IMR-90 (cell line): Measurements from ENCODE around the gene TAP2. TPM values are rescaled to one million over a fixed set of nuclear protein-coding genes. Genes with fewer than 3 reads are reported as not detected.

ENCODE experiments used
- ATAC-seq: fragments of 200-7000 bp; cut with Tn5 transposase; 2 replicates; pipeline ENCODE4 v1.9.1; 2020; ENCODE audit warnings: low read depth, mild to moderate bottlenecking, moderate library complexity
- BruUV-seq: library from RNA; stranded (reverse); fragments of 400-500 nt; replicated peaks from 2 replicates; lab custom pipeline; 2021; lab: Mats Ljungman, UMichigan
- CTCF ChIA-PET: fragments of 300-600 bp; formaldehyde crosslinking; extraction: SDS; loops from one replicate; lab custom pipeline; 2021; ENCODE audit warnings: antibody characterized with exemption; lab: Yijun Ruan, JAX
- POLR2A ChIA-PET: fragments of 300-600 bp; sonication (Branson Sonifier 250); formaldehyde crosslinking; loops from one replicate; lab custom pipeline; 2022; ENCODE audit warnings: antibody characterized with exemption; ENCODE audit not compliant: unreplicated experiment; lab: Charles Lee
- DNase-seq: peaks from one replicate; pipeline ENCODE4 v3.0.0; 2013
- H2AFZ ChIP-seq: replicated peaks from 2 replicates; pipeline ENCODE3; 2013; ENCODE audit warnings: low read length, mild to moderate bottlenecking; ENCODE audit not compliant: poor library complexity
- H2AK5ac ChIP-seq: 2 replicates; pipeline ENCODE4 v1.6.1; 2013; ENCODE audit warnings: low read depth, low read length, inconsistent platforms
- H2AK9ac ChIP-seq: replicated peaks from 2 replicates; pipeline ENCODE3; 2013; ENCODE audit warnings: mild to moderate bottlenecking, low read depth, low read length, moderate library complexity; ENCODE audit not compliant: poor library complexity
- H2BK120ac ChIP-seq: 2 replicates; pipeline ENCODE4 v1.6.1; 2013; ENCODE audit warnings: low read depth, low read length, inconsistent platforms
- H2BK15ac ChIP-seq: 3 replicates; pipeline ENCODE4 v1.6.1; 2013; ENCODE audit warnings: low read depth, low read length, inconsistent platforms
- H2BK20ac ChIP-seq: 2 replicates; pipeline ENCODE4 v1.6.1; 2013; ENCODE audit warnings: low read depth, mild to moderate bottlenecking, inconsistent platforms, low read length, moderate library complexity
- H2BK5ac ChIP-seq: 2 replicates; pipeline ENCODE4 v1.6.1; 2013; ENCODE audit warnings: mild to moderate bottlenecking, low read depth, low read length, inconsistent platforms; ENCODE audit not compliant: poor library complexity, severe bottlenecking
- H3K14ac ChIP-seq: replicated peaks from 2 replicates; pipeline ENCODE4 v1.6.1; 2013; ENCODE audit warnings: low read depth, low read length, inconsistent platforms
- H3K18ac ChIP-seq: 2 replicates; pipeline ENCODE4 v1.6.1; 2013; ENCODE audit warnings: low read depth, low read length, control low read depth
- H3K23ac ChIP-seq: 2 replicates; pipeline ENCODE4 v1.6.1; 2013; ENCODE audit warnings: low read depth, low read length, inconsistent platforms
- H3K27ac ChIP-seq: 2 replicates; pipeline ENCODE4 v1.5.1; 2013; ENCODE audit warnings: mild to moderate bottlenecking, control low read depth, low read length; ENCODE audit not compliant: insufficient read depth
- H3K27me3 ChIP-seq: 2 replicates; pipeline ENCODE4 v1.6.1; 2013; ENCODE audit warnings: low read length; ENCODE audit not compliant: control insufficient read depth, insufficient read depth
- H3K36me3 ChIP-seq: 2 replicates; pipeline ENCODE4 v1.6.1; 2013; ENCODE audit warnings: low read length, mixed read lengths; ENCODE audit not compliant: control insufficient read depth, insufficient read depth
- H3K4ac ChIP-seq: 2 replicates; pipeline ENCODE4 v1.6.1; 2013; ENCODE audit warnings: low read depth, low read length, inconsistent platforms
- H3K4me1 ChIP-seq: 2 replicates; pipeline ENCODE4 v1.6.1; 2013; ENCODE audit warnings: low read length, mixed read lengths; ENCODE audit not compliant: control insufficient read depth, insufficient read depth
- H3K4me2 ChIP-seq: 2 replicates; pipeline ENCODE4 v1.6.1; 2013; ENCODE audit warnings: low read depth, mild to moderate bottlenecking, control low read depth, low read length, moderate library complexity
- H3K4me3 ChIP-seq: 2 replicates; pipeline ENCODE4 v1.5.1; 2013; ENCODE audit warnings: low read depth, mild to moderate bottlenecking, control low read depth, low read length, moderate library complexity; ENCODE audit not compliant: insufficient read depth
- H3K56ac ChIP-seq: 2 replicates; pipeline ENCODE4 v1.6.1; 2013; ENCODE audit warnings: low read length, inconsistent platforms; ENCODE audit not compliant: insufficient read depth; ENCODE audit errors: extremely low read depth
- H3K79me1 ChIP-seq, 2 experiments: 2 replicates each; pipeline ENCODE4 v1.6.1; 2013; ENCODE audit warnings: low read length in 2 of 2, inconsistent platforms in 1 of 2, low read depth in 1 of 2
- H3K9ac ChIP-seq: 2 replicates; pipeline ENCODE4 v1.6.1; 2013; ENCODE audit warnings: low read depth, low read length, control low read depth
- H3K9me1 ChIP-seq: 2 replicates; pipeline ENCODE4 v1.6.1; 2013; ENCODE audit warnings: low read length, inconsistent platforms; ENCODE audit not compliant: insufficient read depth
- H3K9me3 ChIP-seq: 2 replicates; pipeline ENCODE4 v1.6.1; 2013; ENCODE audit warnings: low read length; ENCODE audit not compliant: control insufficient read depth, insufficient read depth
- H4K20me1 ChIP-seq: 2 replicates; pipeline ENCODE4 v1.6.1; 2013; ENCODE audit warnings: low read length, inconsistent platforms; ENCODE audit not compliant: insufficient read depth
- H4K5ac ChIP-seq: 2 replicates; pipeline ENCODE4 v1.6.1; 2013; ENCODE audit warnings: mild to moderate bottlenecking, low read depth, low read length, control low read depth
- H4K8ac ChIP-seq, 2 experiments: 2 replicates each; pipeline ENCODE4 v1.6.1; 2013; ENCODE audit warnings: low read depth in 2 of 2, low read length in 2 of 2, control low read depth in 1 of 2, inconsistent platforms in 1 of 2
- H4K91ac ChIP-seq: 2 replicates; pipeline ENCODE4 v1.6.1; 2013; ENCODE audit warnings: low read depth, low read length, inconsistent platforms; ENCODE audit not compliant: insufficient read depth
- BHLHE40 ChIP-seq: fragments of 150-350 bp; IDR thresholded peaks from 2 replicates; pipeline ENCODE4 v1.6.1; 2016; ENCODE audit warnings: mild to moderate bottlenecking, low read depth, low read length
- CEBPB ChIP-seq: IDR thresholded peaks from 2 replicates; pipeline ENCODE4 v1.6.1; 2012; ENCODE audit warnings: low read depth, low read length, improper control_type of control experiment
- CHD1 ChIP-seq: IDR thresholded peaks from 2 replicates; pipeline ENCODE4 v1.6.1; 2012; ENCODE audit warnings: low read depth, low read length, improper control_type of control experiment
- CTCF ChIP-seq: conservative IDR thresholded peaks from 2 replicates; pipeline ENCODE4 v1.5.1; 2012; ENCODE audit warnings: mild to moderate bottlenecking, low read depth, low read length, improper control_type of control experiment
- ELK1 ChIP-seq: fragments of 150-350 bp; IDR thresholded peaks from 2 replicates; pipeline ENCODE4 v1.6.1; 2016; ENCODE audit warnings: low read depth, mild to moderate bottlenecking, low read length, moderate library complexity, borderline replicate concordance
- FOS ChIP-seq: fragments of 150-350 bp; IDR thresholded peaks from 2 replicates; pipeline ENCODE4 v1.6.1; 2016; ENCODE audit warnings: low read depth, low read length
- MAFK ChIP-seq: IDR thresholded peaks from 2 replicates; pipeline ENCODE4 v1.6.1; 2012; ENCODE audit warnings: low read depth, low read length, improper control_type of control experiment
- MAZ ChIP-seq: IDR thresholded peaks from 2 replicates; pipeline ENCODE4 v1.6.1; 2012; ENCODE audit warnings: low read depth, mild to moderate bottlenecking, low read length, improper control_type of control experiment, moderate library complexity, borderline replicate concordance
- MXI1 ChIP-seq: IDR thresholded peaks from 2 replicates; pipeline ENCODE4 v1.6.1; 2012; ENCODE audit warnings: low read depth, mild to moderate bottlenecking, low read length, moderate library complexity, borderline replicate concordance
- POLR2A ChIP-seq: IDR thresholded peaks from 2 replicates; pipeline ENCODE4 v1.6.1; 2012; ENCODE audit warnings: mild to moderate bottlenecking, low read depth, low read length
- RAD21 ChIP-seq: IDR thresholded peaks from 2 replicates; pipeline ENCODE4 v1.6.1; 2012; ENCODE audit warnings: low read length, improper control_type of control experiment
- RCOR1 ChIP-seq: IDR thresholded peaks from 2 replicates; pipeline ENCODE4 v1.6.1; 2012; ENCODE audit warnings: mild to moderate bottlenecking, low read length, improper control_type of control experiment; ENCODE audit not compliant: insufficient replicate concordance
- RFX5 ChIP-seq: IDR thresholded peaks from 2 replicates; pipeline ENCODE4 v1.8.0; 2012; ENCODE audit warnings: low read depth, mild to moderate bottlenecking, low read length, moderate library complexity
- SMC3 ChIP-seq: fragments of 150-350 bp; IDR thresholded peaks from 2 replicates; pipeline ENCODE4 v1.6.1; 2016; ENCODE audit warnings: low read depth, mild to moderate bottlenecking, antibody characterized with exemption, low read length, moderate library complexity
- USF2 ChIP-seq: fragments of 150-350 bp; IDR thresholded peaks from 2 replicates; pipeline ENCODE4 v1.6.1; 2017; ENCODE audit warnings: mild to moderate bottlenecking, antibody characterized with exemption, low read length, low read depth
- WGBS, 2 experiments: methylation state at CpG; one replicate each; pipeline versions ENCODE4 v1.1.5 to v1.1.7; 2013; ENCODE audit warnings: missing lambda C conversion rate in 2 of 2; ENCODE audit not compliant: insufficient read length in 1 of 2; ENCODE audit errors: extremely low coverage in 2 of 2; 5-methylcytosine and 5-hydroxymethylcytosine counted together
- dilution Hi-C: fragments of 300-500 bp; cut with HindIII; formaldehyde crosslinking; loops from one replicate; pipeline ENCODE4 v1.14.3; 2018; ENCODE audit warnings: low sequenced_read_pairs; ENCODE audit not compliant: unreplicated experiment
- in situ Hi-C: fragments of 300-500 bp; cut with MboI; formaldehyde crosslinking; loops from 3 replicates; pipeline ENCODE4 v1.14.3; 2019; ENCODE audit warnings: low sequenced_read_pairs, inconsistent platforms, mixed read lengths
- intact Hi-C: fragments of 100-400 bp; cut with micrococcal nuclease; formaldehyde crosslinking; loops from 2 replicates; pipeline ENCODE4 v1.10.0; 2022
- polyA plus RNA-seq, 3 experiments: library from polyadenylated mRNA; depleted of rRNA; stranded (reverse); fragments of >200 nt; gene quantifications; 2 replicates each; pipeline ENCODE4 v1.2.3, GENCODE V29; 2012; ENCODE audit warnings: low replicate concordance in 1 of 3
- total RNA-seq: library from RNA; depleted of rRNA; stranded (reverse); fragments of >200 nt; gene quantifications from 2 replicates; pipeline ENCODE4 v1.2.3, GENCODE V29; 2012

Gene TAP2
- total and polyA plus RNA-seq, 2 of the 4 experiments (the other 2 are of a cell fraction), result 6.6 to 11.4 TPM

GRCh38 chr6:32827025-32827424 is 11.5 kb downstream of the TAP2 start:
- H3K36me3 ChIP-seq, result peaks cover 20% of the 10 kb centered on the region
- intact Hi-C loops, result no loop called here
- CTCF ChIA-PET, result interaction anchor here (1.4 to 2.4 kb wide), 3 partner anchors 11 to 34 kb away, joined by 3 to 12 read pairs (median 3); partner anchors contain the start of gene TAP2
- no peaks in the 10 kb centered on the region for H3K79me1 ChIP-seq
- 100% methylated on average over 1 of the region's 3 CpGs; no CpG with 5 or more reads in 1 of the 2 experiments for WGBS, 2 experiments
- H2AK9ac ChIP-seq, result no peak overlapping the region
- no peaks in the 10 kb centered on the region for H3K9me3 ChIP-seq
- POLR2A ChIA-PET, result no interaction called here
- no peak overlapping the region for H3K23ac ChIP-seq
- no peak overlapping the region for H2AK5ac ChIP-seq
- H3K18ac ChIP-seq, result no peak overlapping the region
- no peak overlapping the region for H2BK120ac ChIP-seq
- TF ChIP-seq MAFK (no peak), POLR2A (no peak), SMC3 (no peak), FOS (no peak), MXI1 (no peak), RFX5 (no peak), USF2 (no peak), ELK1 (no peak), CEBPB (no peak), CHD1 (no peak), RCOR1 (no peak), MAZ (no peak), BHLHE40 (no peak), RAD21 (no peak), CTCF (no peak)
- no peak overlapping the region for H3K56ac ChIP-seq
- BruUV-seq, result no TSS peak
- H2BK15ac ChIP-seq, result no peak overlapping the region
- no peak overlapping the region for H2BK5ac ChIP-seq
- no peaks in the 10 kb centered on the region for H3K27me3 ChIP-seq
- H2BK20ac ChIP-seq, result no peak overlapping the region
- no peak overlapping the region for H3K27ac ChIP-seq
- no peak overlapping the region for H3K4me3 ChIP-seq
- no peak overlapping the region for H4K91ac ChIP-seq
- H3K9me1 ChIP-seq, result no peaks in the 10 kb centered on the region
- no peak overlapping the region for H3K14ac ChIP-seq
- peaks cover 2% of the 10 kb centered on the region; the same call in 1 of the 2 replicates for H3K4me1 ChIP-seq
- no peak overlapping the region for H2AFZ ChIP-seq
- in situ Hi-C loops, result no loop called here
- no peak overlapping the region for H3K4ac ChIP-seq
- no peak overlapping the region for H3K4me2 ChIP-seq
- no peaks in the 10 kb centered on the region for H4K20me1 ChIP-seq
- DNase-seq (no peak), ATAC-seq (no peak)
- no peak overlapping the region for H3K9ac ChIP-seq
- dilution Hi-C loops, result no loop called here
- H4K8ac ChIP-seq, result no peak overlapping the region
- no peak overlapping the region for H4K5ac ChIP-seq
